GM12878 (cell line): ENCODE results near the gene GCNT2. TPM values are rescaled to one million over a fixed set of nuclear protein-coding genes. Genes with fewer than 3 reads are reported as not detected.
A peak's percentile ranks its signal among the peaks of the same experiment; 100 is the strongest.

Source experiments
- ATAC-seq: fragments of 200-7000 bp; cut with Tn5 transposase; 3 replicates; pipeline ENCODE4 v1.9.1; 2020; ENCODE audit warnings: mild to moderate bottlenecking, moderate library complexity
- BruUV-seq: library from RNA; stranded (reverse); fragments of 400-500 nt; replicated peaks from 2 replicates; lab custom pipeline; 2021; lab: Mats Ljungman, UMichigan
- CTCF ChIA-PET: fragments of 300-600 bp; sonication (Branson Sonifier 250); formaldehyde crosslinking; extraction: SDS; loops from one replicate; lab custom pipeline; 2021; ENCODE audit warnings: inconsistent platforms; lab: Yijun Ruan, JAX
- POLR2A ChIA-PET: fragments of 350-600 bp; formaldehyde crosslinking; extraction: SDS; loops from one replicate; lab custom pipeline; 2021; ENCODE audit warnings: inconsistent platforms; lab: Charles Lee
- RAD21 ChIA-PET: fragments of 300-600 bp; sonication (Branson Sonifier 250); formaldehyde crosslinking; loops from one replicate; lab custom pipeline; 2023; ENCODE audit warnings: antibody characterized with exemption; ENCODE audit not compliant: unreplicated experiment; lab: Charles Lee
- SMC1A ChIA-PET: fragments of 300-600 bp; sonication (Branson Sonifier 250); formaldehyde crosslinking; loops from one replicate; lab custom pipeline; 2023; ENCODE audit not compliant: unreplicated experiment, uncharacterized antibody; lab: Charles Lee
- DNase-seq: peaks from one replicate; pipeline ENCODE4 v3.0.0-alpha.2; 2011; ENCODE audit warnings: low read depth, low spot score
- FAIRE-seq: peaks from 3 replicates; lab custom pipeline; 2011; peaks lifted over from hg19 to GRCh38; lab: Jason Lieb, UNC
- H2AFZ ChIP-seq: 2 replicates; pipeline ENCODE4 v1.6.0; 2011; ENCODE audit warnings: low read depth, low read length, control low read depth; ENCODE audit not compliant: control insufficient read depth
- H3K27ac ChIP-seq: 2 replicates; pipeline ENCODE4 v1.5.1; 2011; ENCODE audit warnings: control low read depth; ENCODE audit not compliant: control insufficient read depth, insufficient read depth
- H3K27me3 ChIP-seq, 2 experiments: replicated peaks in 1 of 2; 2 replicates each; pipeline versions ENCODE4 v1.6.0 to v1.6.1; 2011; ENCODE audit warnings: low read length in 1 of 2; ENCODE audit not compliant: control insufficient read depth in 2 of 2, insufficient read depth in 2 of 2
- H3K36me3 ChIP-seq, 2 experiments: 2 replicates each; pipeline ENCODE4 v1.5.1; 2011; ENCODE audit warnings: low read length in 1 of 2; ENCODE audit not compliant: control insufficient read depth in 2 of 2, insufficient read depth in 2 of 2
- H3K4me1 ChIP-seq: 2 replicates; pipeline ENCODE4 v1.6.1; 2011; ENCODE audit warnings: mild to moderate bottlenecking, low read length, moderate library complexity, mixed read lengths; ENCODE audit not compliant: control insufficient read depth, insufficient read depth
- H3K4me2 ChIP-seq: 2 replicates; pipeline ENCODE4 v1.6.0; 2011; ENCODE audit warnings: control low read depth; ENCODE audit not compliant: control insufficient read depth, insufficient read depth
- H3K4me3 ChIP-seq: fragments of 200-600 bp; sonication (generic); 2 replicates; pipeline ENCODE4 v1.5.1; 2016
- H3K79me2 ChIP-seq: 2 replicates; pipeline ENCODE4 v1.6.0; 2011; ENCODE audit warnings: low read length; ENCODE audit not compliant: control insufficient read depth, insufficient read depth
- H3K9ac ChIP-seq: 2 replicates; pipeline ENCODE4 v1.8.0; 2011; ENCODE audit warnings: low read length, control low read depth, mixed read lengths; ENCODE audit not compliant: control insufficient read depth, insufficient read depth
- H3K9me3 ChIP-seq: replicated peaks from 3 replicates; pipeline ENCODE4 v1.5.1; 2011; ENCODE audit warnings: mild to moderate bottlenecking, low read length; ENCODE audit not compliant: control insufficient read depth, insufficient read depth
- H4K20me1 ChIP-seq: 2 replicates; pipeline ENCODE4 v1.6.0; 2011; ENCODE audit not compliant: control insufficient read depth, insufficient read depth
- BHLHE40 ChIP-seq, 2 experiments: fragments of 450-650 bp in 1 of 2; IDR thresholded peaks; 2 replicates each; pipeline ENCODE4 v1.6.1; 2011 to 2017; ENCODE audit warnings: low read depth in 2 of 2, borderline replicate concordance in 1 of 2, improper control_type of control experiment in 1 of 2, low read length in 1 of 2, mild to moderate bottlenecking in 1 of 2
- BMI1 ChIP-seq: fragments of 450-650 bp; IDR thresholded peaks from 2 replicates; pipeline ENCODE4 v1.6.1; 2016; ENCODE audit warnings: mild to moderate bottlenecking, moderate library complexity, borderline replicate concordance
- CHD4 ChIP-seq: fragments of 200-600 bp; sonication (generic); IDR thresholded peaks from 2 replicates; pipeline ENCODE4 v1.6.1; 2016; ENCODE audit warnings: mild to moderate bottlenecking
- FOXK2 ChIP-seq: fragments of 450-650 bp; IDR thresholded peaks from 2 replicates; pipeline ENCODE4 v1.6.1; 2017; ENCODE audit warnings: mild to moderate bottlenecking, moderate library complexity
- IRF5 ChIP-seq: fragments of 450-650 bp; IDR thresholded peaks from 2 replicates; pipeline ENCODE4 v1.6.1; 2017; ENCODE audit warnings: borderline replicate concordance
- LARP7 ChIP-seq: fragments of 450-650 bp; IDR thresholded peaks from 2 replicates; pipeline ENCODE4 v1.6.1; 2017; ENCODE audit warnings: mild to moderate bottlenecking
- SIX5 ChIP-seq: IDR thresholded peaks from 2 replicates; pipeline ENCODE4 v1.6.1; 2011; ENCODE audit warnings: mild to moderate bottlenecking, low read depth, low read length, moderate library complexity; ENCODE audit not compliant: severe bottlenecking
- SREBF1 ChIP-seq: IDR thresholded peaks from 2 replicates; pipeline ENCODE4 v1.6.1; 2012; ENCODE audit warnings: mild to moderate bottlenecking, low read length
- WGBS: methylation state at CpG from one replicate; pipeline ENCODE4 v1.1.6; 2016; ENCODE audit warnings: low lambda C conversion rate; ENCODE audit not compliant: insufficient replicate concordance, insufficient coverage; ENCODE audit errors: missing lambda C conversion rate; 5-methylcytosine and 5-hydroxymethylcytosine counted together
- in situ Hi-C: fragments of 300-500 bp; cut with MboI; formaldehyde crosslinking; loops from 9 replicates; pipeline ENCODE4 v1.14.3; 2018; ENCODE audit warnings: mixed read lengths
- intact Hi-C: fragments of 100-400 bp; cut with micrococcal nuclease; formaldehyde crosslinking; loops from one replicate; pipeline ENCODE4 v1.14.2; 2022; ENCODE audit not compliant: unreplicated experiment
- polyA plus RNA-seq, 11 experiments: library from polyadenylated mRNA; depleted of rRNA in 4 of 11; unstranded in 6 of 11; stranded (reverse) in 5 of 11; fragments of >200 nt; fragmentation: Nextera tagmentation in 4 of 11; fragmentation: Illumina TruSeq in 1 of 11; extraction: Ambion mirVana in 4 of 11; extraction: Trizol in 1 of 11; gene quantifications; 1 replicate in 1 of 11; 2 replicates in 10 of 11; pipeline versions ENCODE4 v1.2.1 to v1.2.3, GENCODE V29; 2011 to 2016; ENCODE audit warnings: inconsistent platforms in 2 of 11, missing spikeins in 2 of 11, low read depth in 1 of 11
- total RNA-seq, 4 experiments: library from RNA; depleted of rRNA in 3 of 4; stranded (reverse); fragments of >200 nt in 3 of 4; fragmentation: Illumina TruSeq in 1 of 4; extraction: Trizol in 1 of 4; gene quantifications; 2 replicates each; pipeline versions ENCODE4 v1.2.1 to v1.2.3, GENCODE V29; 2013 to 2021

GCNT2 gene
- total and polyA plus RNA-seq, 10 of the 15 experiments (the other 5 are each of a cell fraction or from before 2014, with no cell fraction given): 5.0 to 21.6 (median 11.9) TPM

- no peak for TF ChIP-seq SIX5
- TF ChIP-seq FOXK2: peak; percentile 19; the same call in 1 of the 2 replicates
- TF ChIP-seq BMI1: no peak
- TF ChIP-seq IRF5: no peak
- TF ChIP-seq CHD4: no peak
- no peak for TF ChIP-seq SREBF1
- no peak for TF ChIP-seq BHLHE40 (IDR thresholded peaks at IDR 0.05; ENCODE audit: borderline replicate concordance in 1 of 2, low read depth in 2 of 2, low read length in 1 of 2)
- TF ChIP-seq LARP7: no peak
Measured at GRCh38 chr6:10479939-10480700, 41.0 kb upstream of the GCNT2 start.

More at GRCh38 chr6:10479939-10480700, 41.0 kb upstream of the GCNT2 start:
- Histone ChIP-seq H3K27me3 (no peaks in the 10 kb centered on the region; a peak in 1 of 4 replicates), H3K4me3 (no peak overlapping the region), H3K79me2 (no peaks in the 10 kb centered on the region), H2AFZ (no peak overlapping the region), H3K4me1 (no peaks in the 10 kb centered on the region), H3K9ac (no peak overlapping the region), H4K20me1 (no peaks in the 10 kb centered on the region), H3K9me3 (no peaks in the 10 kb centered on the region), H3K27ac (no peak overlapping the region), H3K36me3 (no peaks in the 10 kb centered on the region), H3K4me2 (no peak overlapping the region)
- intact Hi-C loops (loop anchor here (5.0 kb wide), 1 partner anchor 587 kb away; no protein-coding TSS in a partner anchor), in situ Hi-C loops (loop anchor here (5.0 to 10.0 kb wide), 2 partner anchors 322 to 585 kb away; no protein-coding TSS in a partner anchor)
- ATAC-seq: peak; percentile 32; the same call in 2 of the 3 replicates
- no TSS peak for BruUV-seq
- no peak for FAIRE-seq
- 36% methylated on average over 7 of the region's 7 CpGs for WGBS
- POLR2A ChIA-PET: no interaction called here
- RAD21 ChIA-PET: interaction anchor here (1.1 to 2.2 kb wide), 2 partner anchors 589 to 591 kb away, joined by 4 to 8 read pairs; no protein-coding TSS in a partner anchor
- CTCF ChIA-PET: interaction anchor here (0.6 to 6.7 kb wide), 7 partner anchors 28 to 1016 kb away, joined by 3 to 153 read pairs (median 8); no protein-coding TSS in a partner anchor
- SMC1A ChIA-PET: interaction anchor here (0.6 to 2.6 kb wide), 8 partner anchors 15 to 395 kb away, joined by 3 to 8 read pairs (median 4); no protein-coding TSS in a partner anchor
- DNase-seq: no peak
